ENCODE measurements around the gene SMARCD1. TPM values are rescaled to one million over a fixed set of nuclear protein-coding genes. Genes with fewer than 3 reads are reported as not detected.

The SMARCD1 gene
- total and polyA plus RNA-seq, 4 donors = 4.6 to 24.4 (median 15.3) TPM

DNA sequence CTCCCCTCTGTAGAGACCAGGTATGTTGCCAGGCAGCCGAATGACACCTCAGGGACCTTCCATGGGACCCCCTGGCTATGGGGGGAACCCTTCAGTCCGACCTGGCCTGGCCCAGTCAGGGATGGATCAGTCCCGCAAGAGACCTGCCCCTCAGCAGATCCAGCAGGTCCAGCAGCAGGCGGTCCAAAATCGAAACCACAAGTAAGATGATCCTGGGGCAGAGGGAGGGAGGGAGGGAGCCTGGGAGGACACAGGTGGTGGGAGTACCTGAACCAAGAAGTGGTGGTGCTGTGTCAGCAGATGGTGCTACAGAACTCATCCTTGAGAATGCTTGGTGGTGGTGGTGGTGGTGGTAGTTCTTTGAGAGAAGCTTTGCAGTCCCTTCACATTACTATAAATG, 1.0 kb downstream of the SMARCD1 start:
- H3K27me3 ChIP-seq (ENCODE audit: control insufficient read depth in 4 of 4, insufficient read depth in 4 of 4, low read length in 3 of 4) = no peaks in the 10 kb centered on the region
- no peak overlapping the region for H3K9ac ChIP-seq (ENCODE audit: low read depth in 1 of 2, low read length in 2 of 2)
- H3K27ac ChIP-seq (ENCODE audit: low read depth in 1 of 2, low read length in 2 of 2) = peak overlapping the region; percentile 82 to 88
- peaks cover 7 to 35% (median 24%) of the 10 kb centered on the region in 4 donors for H3K36me3 ChIP-seq (ENCODE audit: control insufficient read depth in 4 of 4, insufficient read depth in 3 of 4, low read depth in 1 of 4, low read length in 3 of 4)
- no peak overlapping the region for H3K4me3 ChIP-seq (ENCODE audit: low read depth in 1 of 3, low read length in 3 of 3)
- H3K4me1 ChIP-seq (ENCODE audit: control insufficient read depth in 4 of 4, insufficient read depth in 4 of 4, low read length in 3 of 4) = peaks cover 0 to 24% (median 9%) of the 10 kb centered on the region in 4 donors
- WGBS = 58% methylated on average over 5 of the region's 5 CpGs
- no peak for DNase-seq (ENCODE audit: low spot score)
- TF ChIP-seq FOXA1 (IDR thresholded peaks at IDR 0.05) (no peak), SP1 (IDR thresholded peaks at IDR 0.05) (no peak), YY1 (IDR thresholded peaks at IDR 0.05) (no peak), RXRA (IDR thresholded peaks at IDR 0.05) (no peak), GABPA (IDR thresholded peaks at IDR 0.05 in 1 of 2, conservative IDR thresholded peaks at IDR 0.05 in 1 of 2) (no peak), JUND (IDR thresholded peaks at IDR 0.05) (no peak), HNF4G (IDR thresholded peaks at IDR 0.05) (no peak)
- TF ChIP-seq, protein P1, sequence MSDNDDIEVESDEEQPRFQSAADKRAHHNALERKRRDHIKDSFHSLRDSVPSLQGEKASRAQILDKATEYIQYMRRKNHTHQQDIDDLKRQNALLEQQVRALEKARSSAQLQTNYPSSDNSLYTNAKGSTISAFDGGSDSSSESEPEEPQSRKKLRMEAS (IDR thresholded peaks at IDR 0.05) = no peak
- TF ChIP-seq, protein P2, sequence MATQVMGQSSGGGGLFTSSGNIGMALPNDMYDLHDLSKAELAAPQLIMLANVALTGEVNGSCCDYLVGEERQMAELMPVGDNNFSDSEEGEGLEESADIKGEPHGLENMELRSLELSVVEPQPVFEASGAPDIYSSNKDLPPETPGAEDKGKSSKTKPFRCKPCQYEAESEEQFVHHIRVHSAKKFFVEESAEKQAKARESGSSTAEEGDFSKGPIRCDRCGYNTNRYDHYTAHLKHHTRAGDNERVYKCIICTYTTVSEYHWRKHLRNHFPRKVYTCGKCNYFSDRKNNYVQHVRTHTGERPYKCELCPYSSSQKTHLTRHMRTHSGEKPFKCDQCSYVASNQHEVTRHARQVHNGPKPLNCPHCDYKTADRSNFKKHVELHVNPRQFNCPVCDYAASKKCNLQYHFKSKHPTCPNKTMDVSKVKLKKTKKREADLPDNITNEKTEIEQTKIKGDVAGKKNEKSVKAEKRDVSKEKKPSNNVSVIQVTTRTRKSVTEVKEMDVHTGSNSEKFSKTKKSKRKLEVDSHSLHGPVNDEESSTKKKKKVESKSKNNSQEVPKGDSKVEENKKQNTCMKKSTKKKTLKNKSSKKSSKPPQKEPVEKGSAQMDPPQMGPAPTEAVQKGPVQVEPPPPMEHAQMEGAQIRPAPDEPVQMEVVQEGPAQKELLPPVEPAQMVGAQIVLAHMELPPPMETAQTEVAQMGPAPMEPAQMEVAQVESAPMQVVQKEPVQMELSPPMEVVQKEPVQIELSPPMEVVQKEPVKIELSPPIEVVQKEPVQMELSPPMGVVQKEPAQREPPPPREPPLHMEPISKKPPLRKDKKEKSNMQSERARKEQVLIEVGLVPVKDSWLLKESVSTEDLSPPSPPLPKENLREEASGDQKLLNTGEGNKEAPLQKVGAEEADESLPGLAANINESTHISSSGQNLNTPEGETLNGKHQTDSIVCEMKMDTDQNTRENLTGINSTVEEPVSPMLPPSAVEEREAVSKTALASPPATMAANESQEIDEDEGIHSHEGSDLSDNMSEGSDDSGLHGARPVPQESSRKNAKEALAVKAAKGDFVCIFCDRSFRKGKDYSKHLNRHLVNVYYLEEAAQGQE (IDR thresholded peaks at IDR 0.05) = no peak
- TF ChIP-seq, protein P3, sequence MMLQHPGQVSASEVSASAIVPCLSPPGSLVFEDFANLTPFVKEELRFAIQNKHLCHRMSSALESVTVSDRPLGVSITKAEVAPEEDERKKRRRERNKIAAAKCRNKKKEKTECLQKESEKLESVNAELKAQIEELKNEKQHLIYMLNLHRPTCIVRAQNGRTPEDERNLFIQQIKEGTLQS (IDR thresholded peaks at IDR 0.05) = no peak
- TF ChIP-seq, protein P4, sequence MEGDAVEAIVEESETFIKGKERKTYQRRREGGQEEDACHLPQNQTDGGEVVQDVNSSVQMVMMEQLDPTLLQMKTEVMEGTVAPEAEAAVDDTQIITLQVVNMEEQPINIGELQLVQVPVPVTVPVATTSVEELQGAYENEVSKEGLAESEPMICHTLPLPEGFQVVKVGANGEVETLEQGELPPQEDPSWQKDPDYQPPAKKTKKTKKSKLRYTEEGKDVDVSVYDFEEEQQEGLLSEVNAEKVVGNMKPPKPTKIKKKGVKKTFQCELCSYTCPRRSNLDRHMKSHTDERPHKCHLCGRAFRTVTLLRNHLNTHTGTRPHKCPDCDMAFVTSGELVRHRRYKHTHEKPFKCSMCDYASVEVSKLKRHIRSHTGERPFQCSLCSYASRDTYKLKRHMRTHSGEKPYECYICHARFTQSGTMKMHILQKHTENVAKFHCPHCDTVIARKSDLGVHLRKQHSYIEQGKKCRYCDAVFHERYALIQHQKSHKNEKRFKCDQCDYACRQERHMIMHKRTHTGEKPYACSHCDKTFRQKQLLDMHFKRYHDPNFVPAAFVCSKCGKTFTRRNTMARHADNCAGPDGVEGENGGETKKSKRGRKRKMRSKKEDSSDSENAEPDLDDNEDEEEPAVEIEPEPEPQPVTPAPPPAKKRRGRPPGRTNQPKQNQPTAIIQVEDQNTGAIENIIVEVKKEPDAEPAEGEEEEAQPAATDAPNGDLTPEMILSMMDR (IDR thresholded peaks at IDR 0.05; ENCODE audit: low read depth, low read length, missing input control) = no peak
- H3K9me3 ChIP-seq (ENCODE audit: control insufficient read depth in 4 of 4, low read length in 3 of 4) = no peaks in the 10 kb centered on the region

DNA sequence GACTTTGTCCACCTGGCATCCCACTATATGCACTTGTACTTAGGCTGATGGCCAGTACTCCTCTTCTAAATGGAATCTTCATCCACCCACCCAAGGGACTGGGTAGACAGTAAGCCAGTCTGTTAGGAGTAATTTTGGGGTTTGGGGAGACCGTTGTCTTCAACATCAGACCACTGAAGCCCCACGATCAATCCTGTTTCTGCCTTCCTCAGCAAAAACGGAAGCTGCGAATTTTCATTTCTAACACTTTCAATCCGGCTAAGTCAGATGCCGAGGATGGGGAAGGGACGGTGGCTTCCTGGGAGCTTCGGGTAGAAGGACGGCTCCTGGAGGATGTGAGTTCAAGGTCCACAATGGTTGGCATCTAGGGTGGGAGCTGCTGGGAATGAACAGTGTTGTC, 2.0 kb downstream of the SMARCD1 start:
- H3K27me3 ChIP-seq (ENCODE audit: control insufficient read depth in 4 of 4, insufficient read depth in 4 of 4, low read length in 3 of 4) = no peaks in the 10 kb centered on the region
- no peaks in the 10 kb centered on the region for H3K9me3 ChIP-seq (ENCODE audit: control insufficient read depth in 4 of 4, low read length in 3 of 4)
- H3K9ac ChIP-seq (ENCODE audit: low read depth in 1 of 2, low read length in 2 of 2) = no peak overlapping the region
- no peak for DNase-seq (ENCODE audit: low spot score)
- no peak overlapping the region for H3K4me3 ChIP-seq (ENCODE audit: low read depth in 1 of 3, low read length in 3 of 3)
- H3K4me1 ChIP-seq (ENCODE audit: control insufficient read depth in 4 of 4, insufficient read depth in 4 of 4, low read length in 3 of 4) = peaks cover 0 to 24% (median 9%) of the 10 kb centered on the region in 4 donors
- peaks cover 11 to 38% (median 29%) of the 10 kb centered on the region in 4 donors for H3K36me3 ChIP-seq (ENCODE audit: control insufficient read depth in 4 of 4, insufficient read depth in 3 of 4, low read depth in 1 of 4, low read length in 3 of 4)
- no peak overlapping the region for H3K27ac ChIP-seq (ENCODE audit: low read depth in 1 of 2, low read length in 2 of 2)
- WGBS = 86% methylated on average over 9 of the region's 9 CpGs
- TF ChIP-seq, protein P1 (IDR thresholded peaks at IDR 0.05) = no peak
- no peak for TF ChIP-seq RXRA (IDR thresholded peaks at IDR 0.05)
- TF ChIP-seq, protein P5, sequence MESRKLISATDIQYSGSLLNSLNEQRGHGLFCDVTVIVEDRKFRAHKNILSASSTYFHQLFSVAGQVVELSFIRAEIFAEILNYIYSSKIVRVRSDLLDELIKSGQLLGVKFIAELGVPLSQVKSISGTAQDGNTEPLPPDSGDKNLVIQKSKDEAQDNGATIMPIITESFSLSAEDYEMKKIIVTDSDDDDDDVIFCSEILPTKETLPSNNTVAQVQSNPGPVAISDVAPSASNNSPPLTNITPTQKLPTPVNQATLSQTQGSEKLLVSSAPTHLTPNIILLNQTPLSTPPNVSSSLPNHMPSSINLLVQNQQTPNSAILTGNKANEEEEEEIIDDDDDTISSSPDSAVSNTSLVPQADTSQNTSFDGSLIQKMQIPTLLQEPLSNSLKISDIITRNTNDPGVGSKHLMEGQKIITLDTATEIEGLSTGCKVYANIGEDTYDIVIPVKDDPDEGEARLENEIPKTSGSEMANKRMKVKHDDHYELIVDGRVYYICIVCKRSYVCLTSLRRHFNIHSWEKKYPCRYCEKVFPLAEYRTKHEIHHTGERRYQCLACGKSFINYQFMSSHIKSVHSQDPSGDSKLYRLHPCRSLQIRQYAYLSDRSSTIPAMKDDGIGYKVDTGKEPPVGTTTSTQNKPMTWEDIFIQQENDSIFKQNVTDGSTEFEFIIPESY (IDR thresholded peaks at IDR 0.05) = no peak
- TF ChIP-seq, protein P2 (IDR thresholded peaks at IDR 0.05) = no peak
- no peak for TF ChIP-seq TAF1 (conservative IDR thresholded peaks at IDR 0.05)
- TF ChIP-seq JUND (IDR thresholded peaks at IDR 0.05) = no peak
- TF ChIP-seq RAD21 (IDR thresholded peaks at IDR 0.05) = no peak
- TF ChIP-seq HNF4A (conservative IDR thresholded peaks at IDR 0.05) = no peak
- no peak for TF ChIP-seq SP1 (IDR thresholded peaks at IDR 0.05)
- TF ChIP-seq NR2F2 (IDR thresholded peaks at IDR 0.05) = no peak
- no peak for TF ChIP-seq HNF4G (IDR thresholded peaks at IDR 0.05)
- TF ChIP-seq GABPA (IDR thresholded peaks at IDR 0.05 in 1 of 2, conservative IDR thresholded peaks at IDR 0.05 in 1 of 2) = no peak
- TF ChIP-seq EGR1 (IDR thresholded peaks at IDR 0.05; ENCODE audit: low read depth in 2 of 2) = no peak
- TF ChIP-seq, protein P4 (IDR thresholded peaks at IDR 0.05; ENCODE audit: low read depth, low read length, missing input control) = no peak
